OCI-LY7 (cell line): ENCODE measurements around the gene ZNF764. TPM values are rescaled to one million over a fixed set of nuclear protein-coding genes. Genes with fewer than 3 reads are reported as not detected.

ENCODE experiments used
- BruUV-seq: library from RNA; stranded (reverse); fragments of 400-500 nt; replicated peaks from 2 replicates; lab custom pipeline; 2021; lab: Mats Ljungman, UMichigan
- CTCF ChIA-PET: fragments of 300-600 bp; sonication (Branson Sonifier 250); formaldehyde crosslinking; loops from one replicate; lab custom pipeline; 2022; ENCODE audit warnings: antibody characterized with exemption; ENCODE audit not compliant: unreplicated experiment; lab: Charles Lee
- POLR2A ChIA-PET: fragments of 300-600 bp; sonication (Branson Sonifier 250); formaldehyde crosslinking; loops from one replicate; lab custom pipeline; 2022; ENCODE audit warnings: antibody characterized with exemption; lab: Charles Lee
- DNase-seq: peaks from one replicate; pipeline ENCODE4 v3.0.0-alpha.2; 2015; ENCODE audit warnings: low spot score
- H2AFZ ChIP-seq: fragments of 200-600 bp; sonication (generic), shearing (Covaris generic); 2 replicates; pipeline ENCODE4 v1.6.1; 2014; ENCODE audit warnings: mild to moderate bottlenecking, antibody characterized with exemption, low read length, moderate library complexity
- H3K27ac ChIP-seq: fragments of 200-600 bp; sonication (generic); 2 replicates; pipeline ENCODE4 v1.5.1; 2014; ENCODE audit warnings: mixed run types, low read depth, mild to moderate bottlenecking, moderate library complexity, low read length, inconsistent platforms; ENCODE audit not compliant: poor library complexity, severe bottlenecking
- H3K36me3 ChIP-seq: fragments of 200-600 bp; sonication (generic); 2 replicates; pipeline ENCODE4 v1.6.1; 2014; ENCODE audit warnings: mild to moderate bottlenecking, antibody characterized with exemption, low read length, moderate library complexity, mixed read lengths; ENCODE audit not compliant: insufficient read depth
- H3K4me1 ChIP-seq: fragments of 200-600 bp; sonication (generic); 2 replicates; pipeline ENCODE4 v1.5.1; 2014; ENCODE audit warnings: mild to moderate bottlenecking, low read length; ENCODE audit not compliant: insufficient read depth, poor library complexity, severe bottlenecking
- H3K4me2 ChIP-seq: fragments of 200-600 bp; sonication (generic); 2 replicates; pipeline ENCODE4 v1.6.1; 2014; ENCODE audit warnings: mild to moderate bottlenecking, low read length
- H3K4me3 ChIP-seq: fragments of 200-600 bp; sonication (generic); 2 replicates; pipeline ENCODE4 v1.5.1; 2014; ENCODE audit warnings: mild to moderate bottlenecking, low read depth, low read length; ENCODE audit not compliant: poor library complexity, severe bottlenecking
- H3K79me2 ChIP-seq: fragments of 200-600 bp; sonication (generic); 2 replicates; pipeline ENCODE4 v1.6.1; 2016; ENCODE audit warnings: low read depth, mild to moderate bottlenecking, low read length, moderate library complexity, mixed read lengths; ENCODE audit not compliant: insufficient read depth
- H3K9me2 ChIP-seq: fragments of 200-600 bp; sonication (generic); 2 replicates; pipeline ENCODE4 v1.6.1; 2016; ENCODE audit warnings: mild to moderate bottlenecking, low read length, mixed read lengths; ENCODE audit not compliant: insufficient read depth
- H3K9me3 ChIP-seq: fragments of 200-600 bp; sonication (generic); 2 replicates; pipeline ENCODE4 v1.6.1; 2014; ENCODE audit warnings: mild to moderate bottlenecking, mixed run types, low read length, mixed read lengths
- H4K20me1 ChIP-seq: fragments of 200-600 bp; sonication (generic); 2 replicates; pipeline ENCODE4 v1.6.1; 2014; ENCODE audit warnings: mild to moderate bottlenecking, antibody characterized with exemption, low read length, moderate library complexity, mixed read lengths; ENCODE audit not compliant: insufficient read depth
- CTCF ChIP-seq: fragments of 200-600 bp; sonication (generic); conservative IDR thresholded peaks from 2 replicates; pipeline ENCODE4 v1.5.1; 2014; ENCODE audit warnings: mild to moderate bottlenecking, antibody characterized with exemption, low read length, moderate library complexity, mixed read lengths
- EZH2phosphoT487 ChIP-seq: fragments of 200-600 bp; sonication (generic); IDR thresholded peaks from 2 replicates; pipeline ENCODE4 v1.6.1; 2018; ENCODE audit warnings: low read depth, borderline replicate concordance, mild to moderate bottlenecking, mixed run types, antibody characterized with exemption, low read length, moderate library complexity, mixed read lengths
- intact Hi-C: fragments of 100-400 bp; cut with micrococcal nuclease; formaldehyde crosslinking; loops from one replicate; pipeline ENCODE4 v1.10.0; 2022; ENCODE audit not compliant: unreplicated experiment
- total RNA-seq, 2 experiments: library from RNA; depleted of rRNA in 1 of 2; stranded (reverse); fragments of >200 nt in 1 of 2; shearing (Covaris generic) in 1 of 2; gene quantifications; 2 replicates each; pipeline ENCODE4 v1.2.3, GENCODE V29; 2014 to 2022

Gene ZNF764
- total RNA-seq, 2 experiments from 2014 or later, result 12.8 to 14.6 TPM

- Histone ChIP-seq H3K4me3 (no peak overlapping the region), H3K36me3 (no peaks in the 10 kb centered on the region), H4K20me1 (no peaks in the 10 kb centered on the region), H3K79me2 (no peaks in the 10 kb centered on the region; the same call in 1 of the 2 replicates), H3K9me3 (no peaks in the 10 kb centered on the region), H3K27ac (peak overlapping the region; percentile 43), H3K4me1 (peaks cover 21% of the 10 kb centered on the region), H2AFZ (peak overlapping the region; percentile 19; the same call in 1 of the 2 replicates), H3K4me2 (no peak overlapping the region), H3K9me2 (no peaks in the 10 kb centered on the region)
- ChIA-PET POLR2A (interaction anchor here (1.7 to 1.8 kb wide), 2 partner anchors 9 to 43 kb away, joined by 6 to 11 read pairs; partner anchors contain the start of genes ZNF689 and ZNF764), CTCF (no interaction called here)
- DNase-seq, result no peak
- TF ChIP-seq EZH2phosphoT487 (no peak), CTCF (no peak)
- intact Hi-C loops, result no loop called here
- no TSS peak for BruUV-seq
These were observed 9.2 kb upstream of the ZNF764 start for GRCh38 chr16:30567160-30567990.

GRCh38 chr16:30566531-30566930 is 8.4 kb upstream of the ZNF764 start:
- CTCF ChIA-PET, result interaction anchor here (1.5 kb wide), 1 partner anchor 62 kb away, joined by 4 read pairs; no protein-coding TSS in a partner anchor
- Histone ChIP-seq H4K20me1 (no peaks in the 10 kb centered on the region), H3K4me1 (peaks cover 21% of the 10 kb centered on the region), H3K9me3 (no peaks in the 10 kb centered on the region), H3K27ac (no peak overlapping the region), H2AFZ (no peak overlapping the region), H3K36me3 (no peaks in the 10 kb centered on the region), H3K4me2 (no peak overlapping the region), H3K79me2 (no peaks in the 10 kb centered on the region; the same call in 1 of the 2 replicates), H3K4me3 (no peak overlapping the region), H3K9me2 (no peaks in the 10 kb centered on the region)
- intact Hi-C loops, result no loop called here
- TF ChIP-seq CTCF, result no peak
- no peak for TF ChIP-seq EZH2phosphoT487
- POLR2A ChIA-PET, result interaction anchor here (1.3 kb wide), 1 partner anchor 9 kb away, joined by 3 read pairs; no protein-coding TSS in a partner anchor
- no peak for DNase-seq
- BruUV-seq, result no TSS peak
